Activated CD8-positive, alpha-beta memory T cell treated with anti-CD3 and anti-CD28 coated beads for 24 hours (primary cell): ENCODE data around the gene ZNF554.

Source experiments
- DNase-seq: peaks from one replicate; pipeline ENCODE4 v3.0.0-alpha.2; 2020

ZNF554 gene

DNA sequence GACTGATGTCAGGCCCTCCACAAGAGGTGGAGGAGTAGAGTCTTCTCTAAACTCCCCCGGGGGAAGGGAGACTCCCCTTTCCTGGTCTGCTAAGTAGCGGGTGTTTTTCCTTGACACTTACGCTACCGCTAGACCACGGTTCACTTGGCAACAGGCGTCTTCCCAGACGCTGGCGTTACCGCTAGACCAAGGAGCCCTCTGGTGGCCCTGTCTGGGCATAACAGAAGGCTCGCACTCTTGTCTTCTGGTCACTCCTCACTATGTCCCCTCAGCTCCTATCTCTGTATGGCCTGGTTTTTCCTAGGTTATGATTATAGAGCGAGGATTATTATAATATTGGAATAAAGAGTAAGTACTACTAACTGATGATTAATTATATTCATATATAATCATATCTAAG lies 52.5 kb downstream of the ZNF554 start:
- DNase-seq, result peak; percentile 59

DNA sequence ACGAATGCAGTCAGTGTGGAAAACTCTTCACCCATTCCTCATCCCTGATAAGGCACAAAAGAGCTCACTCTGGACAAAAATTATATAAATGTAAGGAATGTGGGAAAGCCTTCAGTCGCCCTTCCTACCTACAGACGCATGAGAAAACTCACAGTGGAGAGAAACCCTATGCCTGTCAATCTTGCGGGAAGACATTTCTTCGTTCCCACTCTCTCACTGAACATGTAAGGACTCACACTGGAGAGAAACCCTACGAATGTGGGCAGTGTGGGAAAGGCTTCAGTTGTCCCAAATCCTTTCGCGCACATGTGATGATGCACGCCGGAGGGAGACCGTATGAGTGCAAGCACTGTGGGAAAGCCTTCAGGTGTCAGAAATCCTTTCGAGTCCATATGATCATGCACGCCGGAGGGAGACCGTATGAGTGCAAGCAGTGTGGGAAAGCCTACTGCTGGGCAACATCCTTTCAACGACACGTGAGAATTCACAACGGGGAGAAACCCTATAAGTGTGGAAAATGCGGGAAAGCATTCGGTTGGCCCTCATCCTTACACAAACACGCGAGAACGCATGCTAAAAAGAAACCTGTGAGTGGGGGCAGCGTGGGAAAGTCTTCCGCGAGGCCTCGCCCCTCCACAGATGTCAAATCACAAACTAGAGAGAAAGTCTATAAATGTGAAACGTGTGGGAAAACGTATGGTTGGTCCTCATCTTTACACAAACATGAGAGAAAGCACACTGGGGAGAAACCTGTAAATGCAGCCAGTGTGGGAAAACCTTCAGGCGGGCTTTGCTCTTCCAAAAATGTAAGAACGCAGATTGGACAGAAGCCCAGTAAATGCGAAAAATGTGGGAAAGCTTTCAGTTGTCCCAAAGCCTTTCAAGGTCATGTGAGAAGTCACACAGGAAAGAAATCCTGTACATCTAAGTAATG lies 58.0 kb downstream of the ZNF554 start:
- no peak for DNase-seq

DNA sequence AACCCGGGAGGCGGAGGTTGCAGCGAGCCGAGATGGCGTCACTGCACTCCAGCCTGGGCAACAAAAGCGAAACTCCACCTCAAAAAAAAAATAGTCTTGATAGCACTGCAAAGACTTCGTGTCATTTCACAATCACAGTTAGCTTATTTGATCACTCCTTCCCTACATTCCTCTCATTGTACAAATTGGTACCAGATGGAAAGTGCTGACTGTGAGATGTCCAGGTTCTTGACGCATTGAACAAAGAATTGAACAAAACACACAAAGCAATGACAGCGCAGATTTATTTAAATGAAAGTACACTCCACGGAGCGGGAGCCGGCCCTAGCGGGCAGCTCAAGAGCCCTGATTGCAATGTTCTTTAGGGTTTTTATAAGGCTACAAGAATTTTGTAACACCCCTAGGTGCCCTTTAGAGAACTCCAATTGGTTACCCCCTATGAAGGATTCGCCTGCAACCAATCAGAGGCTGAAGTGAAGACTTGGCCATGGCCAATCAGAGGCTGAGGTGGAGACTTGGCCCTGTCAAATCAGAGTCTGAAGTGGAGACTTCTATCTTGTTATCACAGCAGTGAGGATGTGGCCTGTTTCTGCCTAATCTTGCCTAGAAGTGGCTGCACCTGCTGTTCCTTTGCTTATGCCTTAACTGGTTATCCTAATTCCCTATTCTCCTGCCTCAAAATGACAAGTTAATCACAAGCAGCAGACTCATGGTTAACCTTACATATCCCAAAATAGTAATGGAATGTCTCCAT lies 64.2 kb downstream of the ZNF554 start:
- no peak for DNase-seq

DNA sequence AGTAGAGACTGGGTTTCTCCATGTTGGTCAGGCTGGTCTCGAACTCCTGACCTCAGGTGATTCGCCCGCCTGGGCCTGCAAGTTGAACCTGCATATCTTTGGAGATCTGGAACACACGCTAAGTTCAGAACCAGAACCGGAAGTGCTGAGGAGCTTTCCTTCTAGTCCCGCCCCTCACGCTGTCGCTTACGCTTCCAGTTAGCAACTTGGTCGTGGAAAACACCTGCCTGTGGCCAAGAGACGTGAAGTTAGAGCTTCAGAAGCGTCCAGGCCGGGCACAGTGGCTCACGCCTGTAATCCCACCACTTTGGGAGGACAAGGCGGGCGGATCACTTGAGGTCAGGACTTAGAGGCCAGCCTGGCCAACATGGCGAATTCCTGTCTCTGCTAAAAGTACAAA lies 66.1 kb downstream of the ZNF554 start:
- DNase-seq, result no peak
